Raji (cell line): ENCODE results near the gene TSEN2.

ENCODE experiments used
- POLR2A ChIP-seq: IDR thresholded peaks from 2 replicates; pipeline ENCODE4 v1.6.1; 2011; ENCODE audit warnings: low read depth, low read length, control low read depth; ENCODE audit not compliant: insufficient read depth

The TSEN2 gene

DNA sequence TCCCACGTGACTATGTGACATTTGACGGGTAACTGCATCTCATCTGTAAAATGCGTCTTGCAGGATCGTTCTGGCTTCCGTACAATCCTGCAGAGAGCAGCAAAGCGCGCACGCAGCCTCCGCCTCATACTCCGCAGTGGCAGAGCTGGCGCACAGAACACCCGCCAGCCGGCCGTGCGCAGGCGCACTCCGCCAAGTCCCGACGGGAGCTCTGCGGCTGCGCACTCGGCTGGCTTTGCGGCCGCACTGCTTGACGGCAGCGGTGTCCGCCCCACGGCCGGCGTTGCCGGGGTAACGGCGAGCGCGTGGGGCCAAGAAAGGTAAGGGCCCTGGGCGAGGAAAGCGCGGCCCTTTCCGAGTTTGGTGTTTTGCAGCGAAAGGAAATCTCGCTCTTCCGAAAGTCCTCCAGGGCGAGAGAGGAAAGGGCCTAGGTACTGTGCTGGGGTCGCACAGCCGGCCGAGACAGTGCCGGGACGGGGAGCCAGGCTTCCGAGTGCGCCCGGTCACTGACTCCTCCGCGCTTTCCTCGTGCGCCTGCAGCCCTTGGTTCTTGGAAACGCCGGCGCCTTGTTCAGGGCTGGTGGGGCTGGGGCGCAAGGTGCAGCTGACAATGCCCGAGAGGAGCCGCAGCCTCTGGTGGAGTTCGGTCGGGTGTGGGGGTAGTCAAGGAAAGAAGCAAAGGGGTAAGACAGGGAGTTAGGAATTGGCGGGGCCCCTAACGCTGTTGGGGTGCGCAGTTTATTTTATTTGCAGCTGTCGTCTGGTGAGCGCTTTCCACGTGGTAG, at the start of gene TSEN2:
Gene TSEN2, plus strand, starts transcription at position 283 of the 785 bp plus-strand sequence. CDS start 5,321 bp downstream, outside the sequence.
- TF ChIP-seq POLR2A, result peak; percentile 99

DNA sequence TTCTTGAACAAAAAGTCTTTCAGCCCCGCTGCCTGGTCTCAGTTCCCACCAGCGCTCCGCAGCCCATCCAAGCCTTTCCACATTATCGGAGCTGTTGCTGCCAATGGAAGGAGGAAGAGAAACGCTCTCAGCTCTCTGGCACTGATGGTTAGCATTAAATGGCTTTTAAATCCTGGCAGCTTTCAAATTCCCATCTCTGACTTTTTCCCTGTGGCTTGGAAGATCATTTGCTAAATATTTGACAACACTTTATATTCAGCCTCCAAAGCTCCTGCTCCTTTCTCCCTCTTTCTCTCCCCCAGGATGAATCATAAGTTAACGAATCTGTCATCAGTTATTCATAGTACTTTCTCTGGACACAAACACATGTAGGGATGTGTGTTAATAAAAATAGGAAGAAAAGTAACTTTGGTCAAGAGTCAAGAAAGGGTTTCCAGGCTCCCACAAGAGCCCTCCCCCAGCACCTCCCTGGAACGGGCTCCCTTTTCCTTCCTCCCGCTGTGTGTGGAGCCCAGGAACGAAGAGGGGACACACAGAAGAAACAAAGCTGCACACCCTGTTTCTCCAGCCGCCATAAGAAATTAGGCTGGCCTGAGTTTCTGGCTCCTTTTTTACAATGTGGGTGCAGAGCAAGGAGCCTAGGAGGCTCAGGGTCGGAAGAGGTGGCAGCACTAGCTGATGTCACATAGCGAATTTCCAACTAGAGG, 47.6 kb upstream of the TSEN2 start:
- TF ChIP-seq POLR2A, result no peak

DNA sequence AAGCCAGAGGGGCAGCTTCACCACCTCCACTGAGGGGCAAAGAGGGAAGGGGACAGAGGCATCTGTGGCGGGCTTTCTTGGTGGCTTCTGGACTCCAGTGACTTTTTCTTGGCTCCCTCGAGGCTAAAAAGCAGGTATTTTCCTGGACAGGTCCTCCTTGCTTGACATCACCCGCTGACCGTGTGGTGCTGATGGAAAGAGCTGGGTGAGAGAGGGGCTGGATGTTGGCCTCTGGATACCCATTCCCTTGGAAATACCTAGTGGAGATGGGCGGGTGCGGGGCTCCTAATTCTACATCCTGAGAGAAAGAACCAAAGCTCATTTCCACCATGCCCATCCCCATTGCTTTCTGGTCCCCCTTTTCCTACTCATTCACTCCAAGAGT, 47.1 kb upstream of the TSEN2 start:
- no peak for TF ChIP-seq POLR2A

DNA sequence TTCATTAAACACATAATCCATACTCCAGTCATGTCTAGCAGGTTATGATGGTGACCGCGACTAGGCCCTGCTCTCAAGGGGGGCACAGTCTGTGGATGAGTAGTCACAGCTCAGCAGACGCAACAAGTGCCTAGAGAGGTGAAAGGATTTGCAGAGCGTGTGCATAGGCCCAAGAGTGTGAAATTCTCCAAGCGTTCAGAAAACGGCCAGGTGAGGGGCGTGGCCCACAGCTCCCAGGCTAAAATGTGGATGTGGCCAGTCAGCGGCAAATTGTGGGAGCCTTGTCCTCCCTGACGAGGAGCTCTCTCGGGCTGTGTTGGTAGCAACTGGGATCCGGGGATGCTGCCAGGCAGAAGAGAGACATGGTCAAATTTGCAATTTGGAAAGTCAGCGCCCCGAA, 46.4 kb upstream of the TSEN2 start:
- no peak for TF ChIP-seq POLR2A

DNA sequence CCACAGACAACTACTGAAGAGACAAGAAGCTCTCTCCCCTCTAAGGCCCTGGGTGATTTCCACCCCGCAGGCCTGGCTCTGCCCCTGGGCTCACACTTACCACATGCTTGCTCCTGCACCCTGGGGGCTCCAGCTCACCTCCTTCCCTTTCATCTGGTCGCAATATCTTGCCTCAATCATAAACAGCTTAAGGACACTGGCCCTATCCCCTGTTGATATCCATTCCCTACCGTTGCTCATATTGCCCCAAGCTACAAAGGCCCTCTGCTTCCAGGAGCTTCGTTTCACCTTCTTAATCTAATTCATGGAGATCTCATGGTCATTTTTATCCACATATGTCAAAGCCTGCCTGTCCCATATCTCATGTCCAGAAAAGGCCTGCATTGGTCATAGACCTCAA, 46.0 kb upstream of the TSEN2 start:
- TF ChIP-seq POLR2A, result no peak

DNA sequence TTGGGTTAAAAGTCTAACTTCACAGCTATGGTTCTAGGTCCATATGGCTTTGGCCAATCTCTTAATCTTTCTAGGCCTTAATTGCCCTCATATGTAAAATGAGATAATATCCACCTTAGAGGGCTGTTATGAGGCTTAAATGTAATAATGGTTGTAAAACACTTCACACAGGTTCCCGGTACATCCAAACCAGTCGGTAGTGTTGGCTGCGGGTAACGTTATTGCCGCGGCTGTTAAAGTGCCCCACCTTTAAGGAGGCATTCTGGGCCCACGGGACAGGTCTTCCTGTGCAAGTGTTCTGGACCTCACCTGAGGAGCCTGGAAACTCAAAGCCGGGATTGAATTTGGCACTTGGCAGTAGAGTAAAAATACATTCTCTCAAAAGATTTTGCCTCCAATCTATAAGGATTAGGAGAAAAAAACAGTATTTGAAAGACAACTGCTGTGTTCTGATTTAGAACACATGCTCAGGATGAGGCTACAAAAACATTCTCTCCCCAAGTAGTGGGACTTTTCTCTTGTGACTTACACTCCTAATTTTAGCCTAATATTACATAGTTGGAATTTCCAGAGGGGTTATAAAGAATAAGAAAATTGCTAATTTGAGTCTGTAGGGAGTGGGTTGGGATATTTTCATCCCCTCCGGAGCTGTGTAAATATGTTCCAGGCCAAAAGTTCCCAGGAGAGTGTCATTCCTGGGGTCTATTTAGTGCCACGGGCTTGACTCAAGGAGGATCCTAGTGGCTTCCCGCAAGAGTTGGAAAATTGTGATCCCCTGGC, 44.9 kb upstream of the TSEN2 start:
- TF ChIP-seq POLR2A, result no peak

DNA sequence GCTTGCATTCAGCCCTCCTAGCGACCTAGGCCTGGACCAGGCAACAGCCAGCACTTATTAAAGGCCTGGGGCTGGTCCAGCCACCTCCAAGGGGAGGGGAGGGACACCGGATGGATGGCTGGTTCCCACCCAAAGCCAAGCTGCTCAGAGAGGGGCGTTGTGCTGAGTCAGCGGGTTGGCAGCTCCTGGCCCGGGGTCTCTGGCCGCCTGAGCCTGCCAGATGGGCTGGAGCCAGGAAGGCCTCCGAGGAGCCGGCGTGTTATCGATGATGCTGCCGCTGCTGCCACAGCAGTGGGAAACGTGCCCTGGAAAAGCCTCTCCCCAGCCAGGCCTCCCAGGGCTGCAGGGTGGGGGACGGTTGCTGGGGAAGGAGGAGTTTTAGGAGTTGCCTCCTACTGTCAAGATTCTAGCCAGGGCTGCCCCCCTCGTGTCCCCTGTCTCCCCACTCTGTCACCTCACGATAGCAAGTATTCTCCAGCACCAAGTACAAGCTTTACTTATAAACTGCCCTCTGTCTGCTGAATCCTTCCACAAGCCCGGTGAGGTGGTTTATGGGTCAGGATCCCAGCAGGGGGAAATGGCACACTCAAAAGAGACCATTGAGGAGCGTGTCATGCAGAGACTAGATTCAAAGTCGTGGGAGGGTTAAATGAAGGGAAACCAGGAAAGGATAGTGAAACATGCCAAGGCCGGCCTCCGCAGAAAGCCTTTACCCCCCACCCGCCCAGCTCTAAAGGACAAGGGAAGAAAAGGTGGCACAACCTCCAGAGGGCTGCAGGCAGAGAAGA, 43.2 kb upstream of the TSEN2 start:
- TF ChIP-seq POLR2A, result no peak

DNA sequence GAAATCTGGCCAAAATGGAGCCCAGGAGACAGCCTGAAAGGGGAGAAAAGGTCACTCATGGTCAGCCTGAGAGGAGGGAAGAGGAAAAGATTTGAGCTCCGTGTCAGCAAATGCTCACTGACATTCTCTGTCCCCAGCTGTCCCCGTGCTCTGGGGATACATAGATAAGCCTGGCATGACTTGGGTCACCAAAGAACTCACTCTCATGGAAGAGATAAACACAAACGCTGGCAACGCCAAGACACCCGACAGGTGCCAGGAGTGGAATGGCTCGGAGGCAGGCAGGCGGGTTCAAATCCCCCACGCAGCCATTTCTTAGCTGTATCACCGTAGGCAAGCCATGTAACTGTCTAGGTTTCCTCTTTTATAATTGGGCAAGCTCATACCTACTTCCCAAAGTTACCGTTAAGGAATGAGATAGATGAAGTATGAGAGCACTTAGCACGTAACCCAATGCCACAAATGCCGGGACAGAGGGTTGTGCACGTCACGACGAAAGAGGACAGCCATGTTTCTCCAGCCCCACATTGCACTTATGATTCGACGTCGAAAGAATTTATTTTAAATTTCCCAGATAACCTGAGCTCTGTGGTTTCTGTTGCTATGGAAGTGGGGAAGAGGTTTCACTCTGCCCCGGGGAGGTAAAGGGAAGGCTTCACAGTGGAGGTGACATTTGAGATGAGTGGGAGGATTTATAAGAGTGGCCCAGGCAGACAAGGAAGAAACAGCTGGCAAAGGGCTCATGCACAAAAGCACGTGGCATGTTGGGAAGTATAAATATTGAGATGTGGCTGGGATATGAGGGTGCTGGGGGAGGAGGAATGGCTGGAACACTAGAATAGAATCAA, 41.4 kb upstream of the TSEN2 start:
- no peak for TF ChIP-seq POLR2A

DNA sequence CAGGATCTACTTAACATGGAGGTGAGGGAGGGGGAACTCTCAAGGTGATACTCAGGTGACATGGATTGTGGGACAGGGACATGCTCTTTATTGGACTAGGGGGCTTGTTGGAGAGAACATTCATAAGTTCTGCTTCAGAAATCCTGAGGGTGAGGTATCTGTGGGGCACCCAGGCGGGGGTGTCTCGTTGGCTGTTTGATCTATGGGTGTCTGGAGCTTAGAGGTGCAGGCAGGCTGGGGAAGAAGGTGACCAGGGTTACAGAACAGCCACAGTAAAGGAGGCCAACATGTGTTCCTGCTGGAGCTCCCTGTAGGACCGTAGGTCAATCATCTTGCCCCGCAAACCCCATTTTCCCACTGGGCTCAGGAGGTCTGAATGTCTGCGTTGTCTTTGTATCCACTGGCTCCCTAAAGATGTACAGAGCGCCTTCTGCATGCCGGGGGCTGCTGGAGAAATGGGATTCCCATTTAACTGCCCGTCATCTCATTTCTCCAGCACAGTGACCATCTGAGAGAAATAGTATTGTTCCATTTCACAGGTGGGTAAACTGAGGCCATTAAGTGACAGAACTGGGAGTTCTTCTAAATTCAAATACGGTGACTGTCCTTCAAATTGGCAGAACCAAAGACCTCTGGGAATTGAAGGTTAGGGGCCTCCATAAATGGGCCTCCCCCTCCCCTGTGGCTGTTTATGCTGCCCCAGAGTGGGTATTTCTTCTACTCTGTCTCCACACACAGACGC, 40.3 kb upstream of the TSEN2 start:
- no peak for TF ChIP-seq POLR2A

DNA sequence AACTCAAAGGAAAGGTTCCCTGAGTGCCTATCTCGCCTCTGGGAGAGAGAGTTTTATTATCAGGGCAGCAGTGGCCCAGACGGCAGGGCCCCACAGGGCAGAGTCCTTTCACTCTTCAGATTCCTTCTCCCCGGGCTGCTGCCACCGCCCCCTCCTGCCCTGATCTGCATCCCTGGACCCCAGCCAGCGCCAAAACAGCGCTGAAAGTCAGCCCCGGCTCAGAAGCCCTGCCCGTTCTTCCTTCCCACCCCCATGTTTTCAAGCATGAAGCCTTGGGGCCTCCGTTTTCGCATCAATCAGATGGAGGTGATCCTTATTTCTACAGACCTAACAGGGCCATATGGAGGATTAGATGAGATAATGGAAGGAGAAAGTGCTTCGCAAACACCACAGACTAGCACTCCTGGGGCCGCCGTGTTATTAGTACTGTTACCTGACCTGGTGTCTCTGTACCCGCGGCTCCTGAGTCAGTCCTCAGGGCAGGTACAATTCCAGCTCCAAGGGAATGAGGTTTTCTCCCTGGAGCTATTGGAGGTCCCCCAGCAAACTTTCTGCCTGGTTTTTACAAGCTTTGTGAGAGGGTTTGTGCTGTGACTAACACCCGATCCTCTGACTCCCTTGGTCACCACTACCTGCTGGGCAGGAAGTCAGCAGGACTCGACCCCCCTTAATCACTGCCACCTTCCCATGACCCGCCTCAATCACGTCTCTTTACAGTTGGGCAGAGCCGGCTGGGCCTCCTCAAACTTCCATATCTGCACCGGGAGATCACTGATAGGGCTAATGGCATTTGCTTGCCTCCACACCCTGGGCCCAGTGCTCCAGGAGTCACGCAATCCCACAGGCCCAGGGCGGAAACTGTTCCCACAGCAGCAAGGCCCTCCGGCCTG, 39.5 kb upstream of the TSEN2 start:
- TF ChIP-seq POLR2A, result no peak

DNA sequence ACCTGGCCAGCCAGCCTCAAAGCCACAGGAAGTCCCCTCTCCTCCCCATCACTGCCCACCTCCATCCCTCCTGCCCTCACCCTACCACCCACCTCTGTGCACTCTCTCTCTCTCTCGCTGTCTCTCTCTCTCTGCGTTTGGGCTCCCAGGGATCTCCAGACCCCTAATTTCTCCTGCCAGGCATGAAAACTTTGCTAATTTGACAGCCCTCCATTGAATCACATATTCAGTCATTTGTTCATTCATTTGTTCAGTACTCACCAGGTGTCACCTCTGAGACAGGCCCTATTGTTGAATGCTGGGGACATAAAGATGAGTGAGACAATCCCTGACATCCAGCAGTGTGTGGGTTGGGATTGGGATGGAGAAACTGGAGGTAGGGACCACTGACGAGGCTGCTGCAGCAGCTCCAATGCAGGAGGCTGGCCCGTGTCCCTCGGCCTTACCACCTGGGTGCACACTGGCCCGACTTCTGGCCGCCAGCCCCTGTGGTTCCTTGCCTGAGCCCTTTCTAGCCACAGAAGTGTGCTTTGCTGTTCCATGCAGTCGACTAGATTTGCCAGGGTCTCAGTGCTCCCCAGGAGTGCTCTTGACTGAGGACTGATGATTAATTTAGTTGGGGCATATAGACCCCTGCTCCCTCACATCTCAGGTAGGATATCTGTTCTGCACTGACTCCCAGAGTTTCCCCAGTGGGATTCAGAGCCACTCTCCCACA, 38.6 kb upstream of the TSEN2 start:
- no peak for TF ChIP-seq POLR2A

DNA sequence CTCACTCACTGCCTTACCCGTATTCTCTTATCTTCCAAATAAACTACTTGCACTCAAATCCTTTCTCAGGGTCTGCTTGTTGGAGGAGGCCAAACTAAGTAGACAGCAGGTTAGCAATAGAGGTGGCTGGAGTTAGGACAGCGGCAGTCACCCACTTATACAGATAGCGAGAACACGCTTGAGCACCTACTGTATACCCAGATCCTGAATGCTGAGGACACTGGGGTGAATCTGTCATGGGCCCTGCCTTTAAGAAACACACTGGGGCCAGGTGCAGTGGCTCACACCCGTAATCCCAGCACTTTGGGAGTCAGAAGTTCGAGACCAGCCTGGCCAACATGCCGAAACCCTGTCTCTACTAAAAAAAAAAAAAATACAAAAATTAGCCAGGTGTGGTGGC, 38.0 kb upstream of the TSEN2 start:
- no peak for TF ChIP-seq POLR2A
